Measurements from ENCODE around the gene ASB5.

The ASB5 gene

DNA sequence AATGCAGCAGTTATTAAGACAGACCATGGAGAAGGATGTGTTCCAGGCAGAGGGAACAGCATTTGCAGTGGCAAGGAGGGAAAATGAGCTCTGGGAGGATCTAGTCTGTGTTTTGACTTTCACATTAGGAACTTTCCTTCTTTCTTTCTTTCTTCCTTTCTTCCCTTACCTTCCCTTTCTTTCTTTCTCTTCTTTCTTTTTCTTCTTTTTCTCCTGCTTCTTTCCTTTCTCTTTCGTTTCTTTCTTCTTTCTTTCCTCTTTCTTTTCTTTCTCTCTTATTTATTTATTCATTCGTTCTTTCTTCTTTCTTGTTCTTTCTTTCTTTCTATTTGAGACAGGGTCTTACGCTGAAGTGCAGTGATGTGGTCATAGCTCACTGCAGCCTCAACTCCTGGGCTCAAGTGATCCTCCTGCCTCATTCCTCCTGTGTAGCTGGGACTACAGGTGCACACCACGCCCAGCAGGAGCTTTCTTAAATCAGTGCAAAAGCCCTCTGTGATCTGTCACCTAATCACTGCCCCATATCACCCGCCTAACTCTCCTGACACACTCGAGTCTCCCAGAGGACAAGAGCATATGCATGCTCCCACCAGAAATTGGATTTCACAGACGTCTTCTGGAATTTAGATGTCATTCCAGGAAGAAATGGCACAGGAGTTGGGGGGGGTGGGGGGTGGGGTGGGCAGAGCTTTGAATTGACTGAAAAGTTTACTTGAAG is 58.3 kb downstream of the ASB5 start:
- DNase-seq (ENCODE audit: low read depth), result no peak
- TF ChIP-seq CTCF (IDR thresholded peaks at IDR 0.05; ENCODE audit: low read length, missing control alignments), result no peak
- H3K4me3 ChIP-seq (replicated peaks; ENCODE audit: low read depth, low read length), result no peak overlapping the region

DNA sequence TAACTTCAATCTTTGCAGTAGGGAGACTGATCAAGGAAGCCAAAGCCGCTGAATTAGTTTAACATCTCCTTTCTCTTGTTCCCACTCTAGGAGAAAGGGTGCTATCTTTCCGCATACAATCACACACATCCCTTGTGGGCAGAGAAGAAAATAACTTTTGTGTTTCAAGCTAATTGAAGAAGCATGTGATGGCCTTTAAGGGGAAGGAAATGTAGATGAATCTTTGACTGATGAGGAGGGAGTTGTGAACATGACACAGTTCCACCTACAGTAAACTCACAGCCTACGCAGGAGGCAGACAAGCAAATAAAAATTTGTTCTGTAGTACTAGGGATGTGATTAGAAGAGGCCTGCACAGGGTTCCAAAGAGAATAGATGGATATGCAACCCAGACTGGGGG is 58.9 kb downstream of the ASB5 start:
- no peak overlapping the region for H3K4me3 ChIP-seq (replicated peaks; ENCODE audit: low read depth, low read length)
- no peak for TF ChIP-seq CTCF (IDR thresholded peaks at IDR 0.05; ENCODE audit: low read length, missing control alignments)
- DNase-seq (ENCODE audit: low read depth), result no peak

GRCh38 chr4:176209535-176209934 is 59.5 kb downstream of the ASB5 start:
- DNase-seq (ENCODE audit: low read depth), result no peak
- no peak overlapping the region for H3K4me3 ChIP-seq (replicated peaks; ENCODE audit: low read depth, low read length)
- TF ChIP-seq CTCF (IDR thresholded peaks at IDR 0.05; ENCODE audit: low read length, missing control alignments), result no peak

DNA sequence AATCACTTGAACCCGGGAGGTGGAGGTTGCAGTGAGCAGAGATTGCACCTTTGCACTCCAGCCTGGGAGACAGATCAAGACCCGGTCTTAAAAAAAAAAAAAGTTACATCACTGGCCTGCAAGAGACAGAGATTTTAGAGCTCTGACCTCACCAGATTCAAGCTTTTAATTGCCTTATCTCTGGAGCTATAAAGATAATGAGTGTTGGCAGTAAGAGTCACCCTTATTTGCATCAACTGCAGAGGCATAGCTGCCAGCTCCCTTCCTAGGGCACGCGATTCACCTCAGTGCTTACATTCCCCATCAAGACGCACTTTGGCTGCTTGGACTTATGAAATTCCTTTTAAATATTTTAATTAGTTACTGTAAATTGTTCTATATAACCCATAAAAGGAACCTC is 61.2 kb downstream of the ASB5 start:
- H3K4me3 ChIP-seq (replicated peaks; ENCODE audit: low read depth, low read length), result no peak overlapping the region
- DNase-seq (ENCODE audit: low read depth), result no peak
- TF ChIP-seq CTCF (IDR thresholded peaks at IDR 0.05; ENCODE audit: low read length, missing control alignments), result no peak

DNA sequence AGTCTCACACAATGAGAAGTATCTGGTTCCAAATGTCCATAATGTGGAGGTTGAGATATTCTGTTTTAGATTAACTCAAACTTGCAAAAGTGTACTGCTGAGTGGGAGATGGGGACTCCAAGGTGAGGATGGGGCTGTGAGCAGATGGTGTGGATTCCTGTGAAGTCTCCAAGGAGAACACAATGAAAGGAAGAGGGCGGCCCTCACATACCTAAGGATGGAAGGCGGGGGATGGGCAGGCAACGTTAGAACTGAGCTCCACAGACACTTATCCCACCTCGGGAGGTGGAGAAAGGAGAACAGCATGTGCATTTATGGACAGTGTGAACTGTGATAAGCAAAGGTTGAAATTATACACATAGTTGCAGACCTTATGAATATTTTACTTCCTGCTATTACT is 63.7 kb downstream of the ASB5 start:
- H3K4me3 ChIP-seq (replicated peaks; ENCODE audit: low read depth, low read length), result no peak overlapping the region
- TF ChIP-seq CTCF (IDR thresholded peaks at IDR 0.05; ENCODE audit: low read length, missing control alignments), result no peak
- no peak for DNase-seq (ENCODE audit: low read depth)

GRCh38 chr4:176198316-176198903 is 70.6 kb downstream of the ASB5 start:
- H3K4me3 ChIP-seq (replicated peaks; ENCODE audit: low read depth, low read length), result no peak overlapping the region
- TF ChIP-seq CTCF (IDR thresholded peaks at IDR 0.05; ENCODE audit: low read length, missing control alignments), result no peak
- no peak for DNase-seq (ENCODE audit: low read depth)

All from fibroblast of pulmonary artery (primary cell).